NB4 (cell line): ENCODE measurements around the gene AGPAT2.

Experiments used
- DNase-seq: peaks from one replicate; pipeline ENCODE4 v3.0.0; 2010; ENCODE audit warnings: low read depth
- H3K4me3 ChIP-seq: one replicate; pipeline ENCODE4 v1.5.1; 2011; ENCODE audit warnings: mild to moderate bottlenecking, low read depth, low read length, moderate library complexity
- MYC ChIP-seq: IDR thresholded peaks from 2 replicates; pipeline ENCODE4 v1.6.1; 2011; ENCODE audit warnings: low read depth, low read length
- POLR2A ChIP-seq: IDR thresholded peaks from 2 replicates; pipeline ENCODE4 v1.6.1; 2011; ENCODE audit warnings: mild to moderate bottlenecking; ENCODE audit not compliant: insufficient read length; ENCODE audit errors: extremely low read depth
- TF ChIP-seq, protein P1 (sequence below): IDR thresholded peaks from one replicate; pipeline ENCODE4 v1.5.1; 2012; ENCODE audit warnings: low read depth, low read length
- TF ChIP-seq, protein P2 (sequence below): IDR thresholded peaks from 2 replicates; pipeline ENCODE4 v1.6.1; 2011; ENCODE audit warnings: low read depth, low read length

The AGPAT2 gene

DNA sequence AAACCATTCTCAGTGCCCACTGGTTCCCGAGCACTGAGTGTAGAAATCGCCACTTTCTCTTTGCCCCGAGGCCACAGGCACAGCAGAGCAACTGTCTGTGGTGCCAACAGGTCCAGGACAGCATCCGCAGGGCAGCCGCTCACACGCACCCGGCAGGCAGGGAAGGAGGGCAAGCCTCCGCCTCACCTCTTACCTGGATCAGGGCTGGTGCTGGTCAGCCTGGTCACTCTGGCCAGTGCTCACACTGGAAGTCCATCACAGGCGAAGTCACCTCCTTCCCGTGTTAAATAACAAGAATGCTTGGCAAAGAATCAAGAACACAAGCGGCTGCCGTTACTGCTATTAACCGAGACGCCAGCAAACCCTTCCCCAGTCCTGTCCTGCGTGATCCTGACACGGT, 38.9 kb upstream of the AGPAT2 start:
- TF ChIP-seq, protein P1, sequence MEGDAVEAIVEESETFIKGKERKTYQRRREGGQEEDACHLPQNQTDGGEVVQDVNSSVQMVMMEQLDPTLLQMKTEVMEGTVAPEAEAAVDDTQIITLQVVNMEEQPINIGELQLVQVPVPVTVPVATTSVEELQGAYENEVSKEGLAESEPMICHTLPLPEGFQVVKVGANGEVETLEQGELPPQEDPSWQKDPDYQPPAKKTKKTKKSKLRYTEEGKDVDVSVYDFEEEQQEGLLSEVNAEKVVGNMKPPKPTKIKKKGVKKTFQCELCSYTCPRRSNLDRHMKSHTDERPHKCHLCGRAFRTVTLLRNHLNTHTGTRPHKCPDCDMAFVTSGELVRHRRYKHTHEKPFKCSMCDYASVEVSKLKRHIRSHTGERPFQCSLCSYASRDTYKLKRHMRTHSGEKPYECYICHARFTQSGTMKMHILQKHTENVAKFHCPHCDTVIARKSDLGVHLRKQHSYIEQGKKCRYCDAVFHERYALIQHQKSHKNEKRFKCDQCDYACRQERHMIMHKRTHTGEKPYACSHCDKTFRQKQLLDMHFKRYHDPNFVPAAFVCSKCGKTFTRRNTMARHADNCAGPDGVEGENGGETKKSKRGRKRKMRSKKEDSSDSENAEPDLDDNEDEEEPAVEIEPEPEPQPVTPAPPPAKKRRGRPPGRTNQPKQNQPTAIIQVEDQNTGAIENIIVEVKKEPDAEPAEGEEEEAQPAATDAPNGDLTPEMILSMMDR, result no peak
- no peak for TF ChIP-seq MYC
- TF ChIP-seq POLR2A, result no peak
- TF ChIP-seq, protein P2, sequence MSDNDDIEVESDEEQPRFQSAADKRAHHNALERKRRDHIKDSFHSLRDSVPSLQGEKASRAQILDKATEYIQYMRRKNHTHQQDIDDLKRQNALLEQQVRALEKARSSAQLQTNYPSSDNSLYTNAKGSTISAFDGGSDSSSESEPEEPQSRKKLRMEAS, result no peak
- DNase-seq, result no peak
- peak overlapping the region; percentile 87 for H3K4me3 ChIP-seq

DNA sequence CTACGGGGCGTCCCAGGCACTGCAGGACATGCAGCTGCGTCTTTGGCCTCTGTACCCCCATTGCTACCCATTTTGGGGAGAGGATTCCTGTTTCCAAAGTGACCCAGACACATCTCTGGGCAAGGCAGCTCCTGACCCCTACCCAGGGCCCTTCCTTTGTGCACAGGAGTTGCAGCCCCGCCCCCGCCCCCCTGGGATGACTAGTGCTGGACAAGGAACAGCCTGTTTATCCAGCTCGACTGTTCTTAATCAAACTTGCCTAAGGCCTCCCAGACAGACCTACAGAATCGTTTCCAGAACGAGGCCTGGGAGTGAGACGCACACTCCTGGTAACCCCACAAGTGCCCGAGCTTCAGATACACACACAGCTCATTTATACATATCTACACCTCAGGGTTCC, 38.4 kb upstream of the AGPAT2 start:
- no peak for DNase-seq
- H3K4me3 ChIP-seq, result peak overlapping the region; percentile 87
- TF ChIP-seq, protein P1, result no peak
- TF ChIP-seq, protein P2, result no peak
- TF ChIP-seq POLR2A, result no peak
- TF ChIP-seq MYC, result no peak

DNA sequence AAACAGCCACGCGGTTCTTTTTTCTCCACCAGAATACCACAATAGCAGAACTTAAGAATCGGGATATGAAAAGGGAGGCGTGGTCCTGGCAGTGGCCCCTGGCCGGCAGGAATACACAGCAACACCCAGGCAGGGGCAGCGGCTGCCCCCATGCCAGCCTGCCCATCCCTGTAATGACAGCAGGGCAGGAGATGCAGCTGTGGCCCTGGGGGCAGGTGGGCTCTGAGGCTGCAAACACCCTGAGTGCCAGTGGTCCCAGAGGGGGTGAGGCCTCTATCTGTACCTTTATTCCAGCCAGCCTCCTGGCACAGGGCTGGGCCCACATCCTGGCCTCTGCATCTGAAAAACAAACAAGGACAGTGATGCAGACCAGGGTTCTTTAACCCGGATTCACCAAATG, 37.5 kb upstream of the AGPAT2 start:
- TF ChIP-seq, protein P2, result no peak
- TF ChIP-seq POLR2A (no peak), MYC (no peak)
- TF ChIP-seq, protein P1, result no peak
- no peak overlapping the region for H3K4me3 ChIP-seq
- no peak for DNase-seq

DNA sequence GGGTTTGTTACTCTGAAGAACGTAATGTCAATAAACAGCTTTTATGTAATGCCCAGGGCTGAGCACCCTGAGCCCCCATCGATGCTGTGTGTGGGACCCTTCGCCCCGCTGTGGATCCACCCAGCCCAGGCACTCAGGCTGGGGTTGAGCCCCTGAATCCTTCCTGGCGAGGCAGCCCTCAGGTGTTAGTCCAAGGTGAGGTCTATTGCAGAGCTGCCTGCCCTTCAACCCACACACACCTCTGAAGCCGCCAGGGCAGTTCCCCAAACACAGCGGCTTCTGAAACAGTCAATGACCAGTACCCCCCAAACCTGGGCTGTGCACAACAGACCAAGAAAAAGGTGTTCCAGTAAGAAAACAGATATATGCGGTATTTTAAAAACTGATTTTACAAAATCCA, 36.7 kb upstream of the AGPAT2 start:
- H3K4me3 ChIP-seq, result no peak overlapping the region

DNA sequence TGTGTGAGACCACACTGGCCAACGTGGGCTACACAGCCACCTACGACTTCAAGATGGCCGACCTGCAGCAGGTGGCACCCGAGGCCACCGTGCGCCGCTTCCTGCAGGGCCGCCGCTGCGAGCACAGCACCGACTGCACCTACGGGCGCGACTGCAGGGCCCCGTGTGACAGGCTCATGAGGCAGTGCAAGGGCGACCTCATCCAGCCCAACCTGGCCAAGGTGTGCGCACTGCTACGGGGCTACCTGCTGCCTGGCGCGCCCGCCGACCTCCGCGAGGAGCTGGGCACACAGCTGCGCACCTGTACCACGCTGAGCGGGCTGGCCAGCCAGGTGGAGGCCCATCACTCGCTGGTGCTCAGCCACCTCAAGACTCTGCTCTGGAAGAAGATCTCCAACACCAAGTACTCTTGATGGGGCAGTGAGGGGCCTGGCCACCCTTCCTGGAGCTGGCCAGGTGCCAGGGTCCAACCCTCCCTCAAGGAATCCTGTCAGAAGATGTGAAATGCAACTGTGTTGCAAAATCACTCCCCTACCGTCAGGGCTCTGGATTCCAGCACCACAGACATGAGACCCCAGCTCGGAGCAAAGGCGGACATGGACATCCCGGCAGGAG, 36.2 kb upstream of the AGPAT2 start:
- H3K4me3 ChIP-seq, result no peak overlapping the region
- TF ChIP-seq, protein P2, result no peak
- TF ChIP-seq POLR2A, result no peak
- TF ChIP-seq, protein P1, result no peak
- no peak for TF ChIP-seq MYC
- peak; percentile 36 for DNase-seq

More for the DNA sequence above, 36.7 kb upstream of the AGPAT2 start:
- DNase-seq, result no peak
- TF ChIP-seq POLR2A, result no peak
- TF ChIP-seq, protein P1, result no peak
- TF ChIP-seq, protein P2, result no peak
- no peak for TF ChIP-seq MYC
